H9 (cell line): ENCODE results near the gene FAM117A. TPM values are rescaled to one million over a fixed set of nuclear protein-coding genes. Genes with fewer than 3 reads are reported as not detected.

Experiments used
- DNase-seq: peaks from one replicate; pipeline ENCODE4 v3.0.0-alpha.2; 2017
- H2AFZ ChIP-seq: one replicate; pipeline ENCODE4 v1.6.1; 2013; ENCODE audit warnings: mild to moderate bottlenecking, low read length, control low read depth, moderate library complexity
- H2AK5ac ChIP-seq: 2 replicates; pipeline ENCODE4 v1.6.1; 2013; ENCODE audit warnings: low read length, control low read depth, mixed read lengths; ENCODE audit not compliant: insufficient read length
- H2BK120ac ChIP-seq: one replicate; pipeline ENCODE4 v1.6.1; 2013; ENCODE audit warnings: low read depth, mild to moderate bottlenecking, low read length, control low read depth, inconsistent platforms; ENCODE audit not compliant: poor library complexity, severe bottlenecking
- H2BK12ac ChIP-seq: 2 replicates; pipeline ENCODE4 v1.6.1; 2013; ENCODE audit warnings: low read length, control low read depth, mixed read lengths, low read depth; ENCODE audit not compliant: insufficient read length
- H2BK15ac ChIP-seq: 2 replicates; pipeline ENCODE4 v1.6.1; 2013; ENCODE audit warnings: low read depth, low read length, control low read depth
- H2BK20ac ChIP-seq: one replicate; pipeline ENCODE4 v1.6.1; 2013; ENCODE audit warnings: low read depth, mild to moderate bottlenecking, low read length, control low read depth, inconsistent platforms; ENCODE audit not compliant: poor library complexity, severe bottlenecking
- H2BK5ac ChIP-seq: 2 replicates; pipeline ENCODE4 v1.6.1; 2013; ENCODE audit warnings: low read length, control low read depth, mixed read lengths; ENCODE audit not compliant: insufficient read length
- H3K14ac ChIP-seq: 2 replicates; pipeline ENCODE4 v1.6.1; 2013; ENCODE audit warnings: low read length, control low read depth; ENCODE audit not compliant: insufficient read depth
- H3K18ac ChIP-seq: 2 replicates; pipeline ENCODE4 v1.6.1; 2013; ENCODE audit warnings: low read depth, mild to moderate bottlenecking, mixed read lengths, low read length, control low read depth; ENCODE audit not compliant: insufficient read length
- H3K23ac ChIP-seq: 2 replicates; pipeline ENCODE4 v1.6.1; 2013; ENCODE audit warnings: low read length, control low read depth, mixed read lengths, low read depth; ENCODE audit not compliant: insufficient read length
- H3K23me2 ChIP-seq: 2 replicates; pipeline ENCODE4 v1.6.1; 2013; ENCODE audit warnings: low read depth, mild to moderate bottlenecking, mixed read lengths, low read length, control low read depth; ENCODE audit not compliant: insufficient read length, poor library complexity, severe bottlenecking
- H3K27ac ChIP-seq: 2 replicates; pipeline ENCODE4 v1.5.1; 2013; ENCODE audit warnings: low read length, control low read depth, mixed read lengths, low read depth; ENCODE audit not compliant: insufficient read length
- H3K27me3 ChIP-seq: 2 replicates; pipeline ENCODE4 v1.6.1; 2013; ENCODE audit warnings: low read length, control low read depth, inconsistent platforms; ENCODE audit not compliant: insufficient read depth
- H3K4ac ChIP-seq: 2 replicates; pipeline ENCODE4 v1.6.1; 2013; ENCODE audit warnings: low read depth, mild to moderate bottlenecking, control low read depth, inconsistent platforms, low read length, moderate library complexity
- H3K4me1 ChIP-seq: 2 replicates; pipeline ENCODE4 v1.6.1; 2013; ENCODE audit warnings: low read length, control low read depth, inconsistent platforms; ENCODE audit not compliant: insufficient read depth
- H3K4me2 ChIP-seq: 2 replicates; pipeline ENCODE4 v1.6.1; 2013; ENCODE audit warnings: low read length, control low read depth, mixed read lengths; ENCODE audit not compliant: insufficient read length, insufficient read depth
- H3K56ac ChIP-seq: 2 replicates; pipeline ENCODE4 v1.6.1; 2013; ENCODE audit warnings: low read depth, mild to moderate bottlenecking, mixed read lengths, low read length, control low read depth; ENCODE audit not compliant: insufficient read length
- H3K79me1 ChIP-seq: 2 replicates; pipeline ENCODE4 v1.6.1; 2013; ENCODE audit warnings: low read depth, mild to moderate bottlenecking, moderate library complexity, low read length, control low read depth, inconsistent platforms; ENCODE audit not compliant: insufficient read depth, poor library complexity, severe bottlenecking
- H3K79me2 ChIP-seq: 2 replicates; pipeline ENCODE4 v1.6.1; 2013; ENCODE audit warnings: low read length, control low read depth, inconsistent platforms; ENCODE audit not compliant: insufficient read depth
- H3K9ac ChIP-seq: 2 replicates; pipeline ENCODE4 v1.6.1; 2013; ENCODE audit warnings: low read length, control low read depth, mixed read lengths; ENCODE audit not compliant: insufficient read length; ENCODE audit errors: extremely low read depth
- H3K9me3 ChIP-seq: one replicate; pipeline ENCODE4 v1.6.1; 2013; ENCODE audit warnings: low read depth, low read length, inconsistent platforms; ENCODE audit not compliant: control insufficient read depth
- H3T11ph ChIP-seq: one replicate; pipeline ENCODE4 v1.6.1; 2013; ENCODE audit warnings: mild to moderate bottlenecking, low read length, control low read depth, inconsistent platforms
- H4K20me1 ChIP-seq: one replicate; pipeline ENCODE4 v1.6.1; 2013; ENCODE audit not compliant: control insufficient read depth, insufficient read length, insufficient read depth
- H4K5ac ChIP-seq: 2 replicates; pipeline ENCODE4 v1.6.1; 2013; ENCODE audit warnings: low read depth, mild to moderate bottlenecking, mixed read lengths, low read length, control low read depth; ENCODE audit not compliant: insufficient read length
- H4K8ac ChIP-seq: replicated peaks from 2 replicates; pipeline ENCODE4 v1.6.1; 2013; ENCODE audit warnings: low read length, control low read depth, mixed read lengths, low read depth; ENCODE audit not compliant: insufficient read length
- H4K91ac ChIP-seq: 2 replicates; pipeline ENCODE4 v1.6.1; 2013; ENCODE audit warnings: low read depth, mild to moderate bottlenecking, moderate library complexity, mixed read lengths, low read length, control low read depth; ENCODE audit not compliant: insufficient read length
- H3K27ac Mint-ChIP-seq, 3 experiments: 2 replicates in 2 of 3; 3 replicates in 1 of 3; pipeline ENCODE4 v1.8.0; 2020 to 2021; ENCODE audit warnings: mixed read lengths in 3 of 3, mild to moderate bottlenecking in 1 of 3, moderate library complexity in 1 of 3
- H3K27me3 Mint-ChIP-seq: 2 replicates; pipeline ENCODE4 v1.8.0; 2021; ENCODE audit warnings: low read depth, mild to moderate bottlenecking, moderate library complexity, mixed read lengths
- H3K36me3 Mint-ChIP-seq, 3 experiments: 2 replicates in 2 of 3; 3 replicates in 1 of 3; pipeline ENCODE4 v1.8.0; 2020 to 2021; ENCODE audit warnings: low read depth in 3 of 3, mixed read lengths in 3 of 3; ENCODE audit not compliant: insufficient read depth in 1 of 3
- H3K4me1 Mint-ChIP-seq, 2 experiments: 2 replicates each; pipeline ENCODE4 v1.8.0; 2020; ENCODE audit warnings: mixed read lengths in 2 of 2
- H3K4me3 Mint-ChIP-seq, 2 experiments: 2 replicates in 1 of 2; 3 replicates in 1 of 2; pipeline ENCODE4 v1.8.0; 2020 to 2021; ENCODE audit warnings: mild to moderate bottlenecking in 2 of 2, mixed read lengths in 2 of 2, moderate library complexity in 1 of 2
- H3K9me3 Mint-ChIP-seq, 2 experiments: 2 replicates in 1 of 2; 3 replicates in 1 of 2; pipeline ENCODE4 v1.8.0; 2020; ENCODE audit warnings: mild to moderate bottlenecking in 2 of 2, mixed read lengths in 2 of 2, moderate library complexity in 1 of 2
- CTCF ChIP-seq: fragments of 200-600 bp; sonication (generic); conservative IDR thresholded peaks from 3 replicates; pipeline ENCODE4 v1.8.0; 2021; ENCODE audit warnings: antibody characterized with exemption, mild to moderate bottlenecking
- WGBS: extraction: QIAGEN DNeasy Blood & Tissue Kit; methylation state at CpG from one replicate; pipeline ENCODE4 v1.1.7; 2013; ENCODE audit warnings: missing lambda C conversion rate, low lambda C conversion rate, mixed read lengths; ENCODE audit not compliant: insufficient read length; ENCODE audit errors: extremely low coverage; 5-methylcytosine and 5-hydroxymethylcytosine counted together
- total RNA-seq: library from RNA; stranded (reverse); gene quantifications from 2 replicates; pipeline ENCODE4 v1.2.1, GENCODE V29; 2021

FAM117A gene
- total RNA-seq, 1 experiment from 2014 or later, result 21.1 TPM

GRCh38 chr17:49708515-49709183 is 55.3 kb downstream of the FAM117A start:
- Histone ChIP-seq H4K5ac (no peak overlapping the region), H3K79me2 (peaks cover 3% of the 10 kb centered on the region; the same call in 1 of the 2 replicates), H4K20me1 (no peaks in the 10 kb centered on the region), H3K27ac (no peak overlapping the region), H2BK5ac (no peak overlapping the region), H2BK120ac (no peak overlapping the region), H3K18ac (no peak overlapping the region), H4K91ac (no peak overlapping the region), H2AFZ (no peak overlapping the region), H2BK12ac (no peak overlapping the region), H3K56ac (no peak overlapping the region), H2BK20ac (no peak overlapping the region), H4K8ac (no peak overlapping the region), H3K4me2 (no peak overlapping the region), H3K23me2 (peaks cover 4% of the 10 kb centered on the region), H2AK5ac (no peak overlapping the region), H2BK15ac (no peak overlapping the region), H3K14ac (no peak overlapping the region), H3K4ac (no peak overlapping the region), H3K9me3 (no peaks in the 10 kb centered on the region), H3K23ac (no peak overlapping the region), H3K9ac (no peak overlapping the region), H3K79me1 (no peaks in the 10 kb centered on the region), H3T11ph (no peak overlapping the region), H3K27me3 (no peaks in the 10 kb centered on the region), H3K4me1 (no peaks in the 10 kb centered on the region)
- DNase-seq, result peak; percentile 68
- no CpG with 5 or more reads among the region's 15 CpGs for WGBS
- Mint-ChIP-seq H3K4me3 (peak overlapping the region; percentile 89 to 94; a peak in 4 of 5 replicates), H3K9me3 (no peaks in the 10 kb centered on the region), H3K36me3 (peaks cover 12 to 33% (median 26%) of the 10 kb centered on the region in 3 experiments; a peak in 6 of 7 replicates), H3K4me1 (peaks cover 10 to 14% of the 10 kb centered on the region in 2 experiments), H3K27me3 (no peaks in the 10 kb centered on the region), H3K27ac (peak overlapping the region; percentile 75 to 79 (median 77); a peak in 4 of 7 replicates)
- TF ChIP-seq CTCF, result peak; percentile 5; the same call in 1 of the 3 replicates
